HCT116 (cell line): ENCODE results near the gene COL9A3.

Experiments used
- CEBPB ChIP-seq: IDR thresholded peaks from 2 replicates; pipeline ENCODE4 v1.6.1; 2012; ENCODE audit warnings: low read depth
- ELF1 ChIP-seq: IDR thresholded peaks from 2 replicates; pipeline ENCODE4 v1.6.1; 2012; ENCODE audit warnings: low read depth, borderline replicate concordance
- EZH2 ChIP-seq: fragments of 200-600 bp; sonication (generic); IDR thresholded peaks from 2 replicates; pipeline ENCODE4 v1.6.1; 2017; ENCODE audit warnings: antibody characterized with exemption, mixed run types
- EZH2phosphoT487 ChIP-seq: fragments of 200-600 bp; IDR thresholded peaks from 2 replicates; pipeline ENCODE4 v1.6.1; 2018; ENCODE audit warnings: antibody characterized with exemption, borderline replicate concordance
- POLR2A ChIP-seq: IDR thresholded peaks from 2 replicates; pipeline ENCODE4 v1.7.0; 2011; ENCODE audit warnings: borderline replicate concordance; ENCODE audit not compliant: insufficient read depth, insufficient read length; ENCODE audit errors: extremely low read depth
- POLR2AphosphoS5 ChIP-seq: IDR thresholded peaks from 2 replicates; pipeline ENCODE4 v1.6.1; 2011; ENCODE audit warnings: mild to moderate bottlenecking, low read depth, low read length, moderate library complexity
- SIN3A ChIP-seq: IDR thresholded peaks from 2 replicates; pipeline ENCODE4 v1.6.1; 2012; ENCODE audit warnings: low read depth
- SP1 ChIP-seq: IDR thresholded peaks from 2 replicates; pipeline ENCODE4 v1.6.1; 2012; ENCODE audit warnings: low read depth
- TCF7L2 ChIP-seq: IDR thresholded peaks from 2 replicates; pipeline ENCODE4 v1.7.0; 2011; ENCODE audit warnings: borderline replicate concordance, inconsistent platforms; ENCODE audit not compliant: insufficient read depth, insufficient read length; ENCODE audit errors: extremely low read depth
- YY1 ChIP-seq: IDR thresholded peaks from 2 replicates; pipeline ENCODE4 v1.6.1; 2011; ENCODE audit warnings: low read length, low read depth, moderate library complexity, mild to moderate bottlenecking; ENCODE audit not compliant: insufficient replicate concordance; ENCODE audit errors: extremely low read depth
- TF ChIP-seq, protein P1 (sequence below), 3 experiments: fragments of 200-600 bp in 1 of 3; sonication (generic) in 1 of 3; IDR thresholded peaks in 2 of 3; conservative IDR thresholded peaks in 1 of 3; 2 replicates each; pipeline ENCODE4 v1.5.1; 2012 to 2017; ENCODE audit warnings: low read depth in 2 of 3, low read length in 2 of 3, antibody characterized with exemption in 1 of 3, borderline replicate concordance in 1 of 3, control low read depth in 1 of 3, mild to moderate bottlenecking in 1 of 3, mixed read lengths in 1 of 3, mixed run types in 1 of 3, moderate library complexity in 1 of 3; ENCODE audit not compliant: insufficient read depth in 1 of 3
- TF ChIP-seq, protein P2 (sequence below): IDR thresholded peaks from 2 replicates; pipeline ENCODE4 v1.6.1; 2012
- TF ChIP-seq, protein P3 (sequence below): IDR thresholded peaks from 2 replicates; pipeline ENCODE4 v1.6.1; 2012
- TF ChIP-seq, protein P4 (sequence below): IDR thresholded peaks from 2 replicates; pipeline ENCODE4 v1.6.1; 2012; ENCODE audit warnings: low read depth

DNA sequence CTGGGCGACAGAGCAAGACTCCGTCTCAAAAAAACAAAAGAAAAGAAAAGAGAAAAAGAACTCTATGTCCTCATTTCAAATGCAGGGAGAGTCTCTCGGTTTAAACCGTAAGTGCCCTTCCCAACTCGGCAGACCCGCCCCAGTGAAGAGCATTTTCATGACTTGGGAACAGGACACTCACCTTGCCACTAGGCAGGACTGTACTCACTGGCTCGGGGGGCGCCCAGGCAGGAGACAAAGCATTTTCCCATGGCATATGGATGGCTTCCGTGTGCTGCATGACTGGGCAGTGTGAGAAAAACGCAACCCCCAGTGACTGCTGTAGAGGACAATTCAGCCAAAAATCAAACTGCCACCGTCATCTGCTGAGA is 44.2 kb upstream of the COL9A3 start:
- TF ChIP-seq, protein P1, sequence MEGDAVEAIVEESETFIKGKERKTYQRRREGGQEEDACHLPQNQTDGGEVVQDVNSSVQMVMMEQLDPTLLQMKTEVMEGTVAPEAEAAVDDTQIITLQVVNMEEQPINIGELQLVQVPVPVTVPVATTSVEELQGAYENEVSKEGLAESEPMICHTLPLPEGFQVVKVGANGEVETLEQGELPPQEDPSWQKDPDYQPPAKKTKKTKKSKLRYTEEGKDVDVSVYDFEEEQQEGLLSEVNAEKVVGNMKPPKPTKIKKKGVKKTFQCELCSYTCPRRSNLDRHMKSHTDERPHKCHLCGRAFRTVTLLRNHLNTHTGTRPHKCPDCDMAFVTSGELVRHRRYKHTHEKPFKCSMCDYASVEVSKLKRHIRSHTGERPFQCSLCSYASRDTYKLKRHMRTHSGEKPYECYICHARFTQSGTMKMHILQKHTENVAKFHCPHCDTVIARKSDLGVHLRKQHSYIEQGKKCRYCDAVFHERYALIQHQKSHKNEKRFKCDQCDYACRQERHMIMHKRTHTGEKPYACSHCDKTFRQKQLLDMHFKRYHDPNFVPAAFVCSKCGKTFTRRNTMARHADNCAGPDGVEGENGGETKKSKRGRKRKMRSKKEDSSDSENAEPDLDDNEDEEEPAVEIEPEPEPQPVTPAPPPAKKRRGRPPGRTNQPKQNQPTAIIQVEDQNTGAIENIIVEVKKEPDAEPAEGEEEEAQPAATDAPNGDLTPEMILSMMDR (IDR thresholded peaks at IDR 0.05 in 2 of 3, conservative IDR thresholded peaks at IDR 0.05 in 1 of 3; ENCODE audit: borderline replicate concordance in 1 of 3, insufficient read depth in 1 of 3, low read depth in 2 of 3, low read length in 2 of 3), result no peak
- TF ChIP-seq, protein P2, sequence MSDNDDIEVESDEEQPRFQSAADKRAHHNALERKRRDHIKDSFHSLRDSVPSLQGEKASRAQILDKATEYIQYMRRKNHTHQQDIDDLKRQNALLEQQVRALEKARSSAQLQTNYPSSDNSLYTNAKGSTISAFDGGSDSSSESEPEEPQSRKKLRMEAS, result no peak
- TF ChIP-seq SIN3A (no peak), POLR2A (no peak), ELF1 (no peak), POLR2AphosphoS5 (no peak), CEBPB (no peak), SP1 (no peak), EZH2 (no peak), EZH2phosphoT487 (no peak), TCF7L2 (no peak), YY1 (no peak)
- TF ChIP-seq, protein P3, sequence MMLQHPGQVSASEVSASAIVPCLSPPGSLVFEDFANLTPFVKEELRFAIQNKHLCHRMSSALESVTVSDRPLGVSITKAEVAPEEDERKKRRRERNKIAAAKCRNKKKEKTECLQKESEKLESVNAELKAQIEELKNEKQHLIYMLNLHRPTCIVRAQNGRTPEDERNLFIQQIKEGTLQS, result no peak
- TF ChIP-seq, protein P4, sequence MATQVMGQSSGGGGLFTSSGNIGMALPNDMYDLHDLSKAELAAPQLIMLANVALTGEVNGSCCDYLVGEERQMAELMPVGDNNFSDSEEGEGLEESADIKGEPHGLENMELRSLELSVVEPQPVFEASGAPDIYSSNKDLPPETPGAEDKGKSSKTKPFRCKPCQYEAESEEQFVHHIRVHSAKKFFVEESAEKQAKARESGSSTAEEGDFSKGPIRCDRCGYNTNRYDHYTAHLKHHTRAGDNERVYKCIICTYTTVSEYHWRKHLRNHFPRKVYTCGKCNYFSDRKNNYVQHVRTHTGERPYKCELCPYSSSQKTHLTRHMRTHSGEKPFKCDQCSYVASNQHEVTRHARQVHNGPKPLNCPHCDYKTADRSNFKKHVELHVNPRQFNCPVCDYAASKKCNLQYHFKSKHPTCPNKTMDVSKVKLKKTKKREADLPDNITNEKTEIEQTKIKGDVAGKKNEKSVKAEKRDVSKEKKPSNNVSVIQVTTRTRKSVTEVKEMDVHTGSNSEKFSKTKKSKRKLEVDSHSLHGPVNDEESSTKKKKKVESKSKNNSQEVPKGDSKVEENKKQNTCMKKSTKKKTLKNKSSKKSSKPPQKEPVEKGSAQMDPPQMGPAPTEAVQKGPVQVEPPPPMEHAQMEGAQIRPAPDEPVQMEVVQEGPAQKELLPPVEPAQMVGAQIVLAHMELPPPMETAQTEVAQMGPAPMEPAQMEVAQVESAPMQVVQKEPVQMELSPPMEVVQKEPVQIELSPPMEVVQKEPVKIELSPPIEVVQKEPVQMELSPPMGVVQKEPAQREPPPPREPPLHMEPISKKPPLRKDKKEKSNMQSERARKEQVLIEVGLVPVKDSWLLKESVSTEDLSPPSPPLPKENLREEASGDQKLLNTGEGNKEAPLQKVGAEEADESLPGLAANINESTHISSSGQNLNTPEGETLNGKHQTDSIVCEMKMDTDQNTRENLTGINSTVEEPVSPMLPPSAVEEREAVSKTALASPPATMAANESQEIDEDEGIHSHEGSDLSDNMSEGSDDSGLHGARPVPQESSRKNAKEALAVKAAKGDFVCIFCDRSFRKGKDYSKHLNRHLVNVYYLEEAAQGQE, result no peak
